ENCODE measurements around the gene ATL3. TPM values are rescaled to one million over a fixed set of nuclear protein-coding genes. Genes with fewer than 3 reads are reported as not detected.

Gene ATL3
- total and polyA plus RNA-seq, 2 of the 4 experiments (the other 2 are of a cell fraction): 19.9 to 131 TPM

GRCh38 chr11:63713766-63714165, 42.6 kb upstream of the ATL3 start:
- Histone ChIP-seq H3K27ac (ENCODE audit: insufficient read depth, low read length) (no peak overlapping the region), H2AK9ac (replicated peaks; ENCODE audit: low read depth, low read length, poor library complexity) (no peak overlapping the region), H3K4ac (ENCODE audit: low read depth, low read length) (no peak overlapping the region), H4K91ac (ENCODE audit: insufficient read depth, low read depth, low read length) (no peak overlapping the region), H2AK5ac (ENCODE audit: low read depth, low read length) (no peak overlapping the region), H3K4me1 (ENCODE audit: control insufficient read depth, insufficient read depth, low read length) (no peaks in the 10 kb centered on the region), H3K27me3 (ENCODE audit: control insufficient read depth, insufficient read depth, low read length) (no peaks in the 10 kb centered on the region), H3K36me3 (ENCODE audit: control insufficient read depth, insufficient read depth, low read length) (peaks cover 2% of the 10 kb centered on the region; the same call in 1 of the 2 replicates), H3K23ac (ENCODE audit: low read depth, low read length) (no peak overlapping the region), H3K9ac (ENCODE audit: low read depth, low read length) (no peak overlapping the region), H4K20me1 (ENCODE audit: insufficient read depth, low read length) (peaks cover 32% of the 10 kb centered on the region), H3K79me1 (ENCODE audit: low read depth in 1 of 2, low read length in 2 of 2) (peaks cover 13 to 76% of the 10 kb centered on the region in 2 experiments), H2BK15ac (ENCODE audit: low read depth, low read length) (no peak overlapping the region), H3K4me3 (ENCODE audit: insufficient read depth, low read depth, low read length) (no peak overlapping the region), H3K14ac (replicated peaks; ENCODE audit: low read depth, low read length) (no peak overlapping the region), H2BK20ac (ENCODE audit: low read depth, low read length) (no peak overlapping the region), H3K9me1 (ENCODE audit: insufficient read depth, low read length) (0 out of 2 replicates have a peak, but pooled peaks cover 3% of the 10 kb centered on the region), H3K56ac (ENCODE audit: extremely low read depth, insufficient read depth, low read length) (no peak overlapping the region), H2AFZ (replicated peaks; ENCODE audit: low read length, poor library complexity) (no peak overlapping the region), H2BK120ac (ENCODE audit: low read depth, low read length) (no peak overlapping the region), H4K8ac (ENCODE audit: low read depth in 2 of 2, low read length in 2 of 2) (no peak overlapping the region), H2BK5ac (ENCODE audit: low read depth, low read length, poor library complexity, severe bottlenecking) (no peak overlapping the region), H3K4me2 (ENCODE audit: low read depth, low read length) (no peak overlapping the region), H3K18ac (ENCODE audit: low read depth, low read length) (no peak overlapping the region), H4K5ac (ENCODE audit: low read depth, low read length) (no peak overlapping the region), H3K9me3 (ENCODE audit: control insufficient read depth, insufficient read depth, low read length) (no peaks in the 10 kb centered on the region)
- in situ Hi-C loops (cut with MboI; ENCODE audit: low sequenced_read_pairs) (no loop called here), intact Hi-C loops (cut with micrococcal nuclease) (no loop called here), dilution Hi-C loops (cut with HindIII; ENCODE audit: low sequenced_read_pairs, unreplicated experiment) (no loop called here)
- TF ChIP-seq RFX5 (IDR thresholded peaks at IDR 0.05; ENCODE audit: low read depth, low read length) (no peak), BHLHE40 (IDR thresholded peaks at IDR 0.05; ENCODE audit: low read depth, low read length) (no peak), FOS (IDR thresholded peaks at IDR 0.05; ENCODE audit: low read depth, low read length) (no peak), MXI1 (IDR thresholded peaks at IDR 0.05; ENCODE audit: borderline replicate concordance, low read depth, low read length) (no peak)
- ChIA-PET CTCF (interaction anchor here (0.6 kb wide), 2 partner anchors 102 to 112 kb away, joined by 3 read pairs; no protein-coding TSS in a partner anchor), POLR2A (ENCODE audit: unreplicated experiment) (no interaction called here)
- no peak for ATAC-seq (ENCODE audit: low read depth)
- no peak for DNase-seq
- WGBS, 2 experiments (ENCODE audit: extremely low coverage in 2 of 2, insufficient read length in 1 of 2): 100% methylated on average over 1 of the region's 2 CpGs; no CpG with 5 or more reads in 1 of the 2 experiments
- no TSS peak for BruUV-seq (replicated peaks)
